ENCODE measurements around the gene MBNL1.

The MBNL1 gene

DNA sequence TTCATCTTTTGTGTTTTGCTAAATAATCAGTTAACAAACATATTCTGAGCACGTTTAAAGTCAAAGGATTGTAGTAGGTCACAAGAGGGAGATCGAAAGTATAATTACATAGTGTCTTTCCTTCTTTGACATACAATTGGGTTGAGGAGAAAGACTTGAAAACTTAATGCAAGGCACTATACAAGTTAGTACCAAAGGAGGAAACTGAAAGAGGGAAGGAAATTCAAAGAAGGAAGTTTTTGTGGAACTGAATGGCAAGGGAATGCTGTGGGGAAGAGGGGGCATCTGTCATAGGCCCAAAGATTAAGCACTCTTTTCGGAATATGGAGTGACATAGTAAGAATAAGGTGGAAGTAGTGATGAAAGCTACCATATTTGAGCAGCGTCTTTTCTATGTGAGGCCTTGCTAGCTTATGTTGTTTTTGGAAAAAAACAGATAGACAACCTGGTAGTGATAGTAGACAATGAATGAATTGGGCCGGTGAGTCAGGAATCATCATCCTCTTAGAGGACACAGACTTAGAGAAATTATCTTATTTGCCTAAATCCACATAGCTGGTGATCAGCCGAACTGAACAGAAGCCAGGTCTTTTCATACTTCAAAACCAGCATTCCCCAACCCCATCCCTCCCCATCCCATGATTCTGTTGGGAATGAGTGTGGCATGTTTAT lies 10.2 kb downstream of the MBNL1 start:
- DNase-seq = peak; percentile 45

DNA sequence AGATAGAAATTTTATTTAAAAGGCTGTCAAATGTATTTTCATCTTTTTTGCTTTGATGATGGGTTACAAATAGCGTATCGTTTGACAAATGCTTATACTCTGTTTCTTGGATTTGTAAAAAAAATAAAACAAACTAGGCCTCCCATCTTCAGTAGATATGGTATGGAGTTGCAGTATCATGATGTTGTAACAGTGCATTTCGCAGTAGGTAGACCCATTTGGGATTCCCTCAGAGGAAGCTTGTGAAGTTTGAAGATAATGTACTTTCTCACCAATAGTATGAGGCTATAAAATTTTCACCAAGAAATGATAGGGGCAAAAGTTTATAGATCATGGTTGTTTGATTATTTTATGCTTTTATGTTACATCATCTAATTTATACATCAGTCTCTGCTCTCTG lies 10.8 kb downstream of the MBNL1 start:
- DNase-seq = peak; percentile 52

DNA sequence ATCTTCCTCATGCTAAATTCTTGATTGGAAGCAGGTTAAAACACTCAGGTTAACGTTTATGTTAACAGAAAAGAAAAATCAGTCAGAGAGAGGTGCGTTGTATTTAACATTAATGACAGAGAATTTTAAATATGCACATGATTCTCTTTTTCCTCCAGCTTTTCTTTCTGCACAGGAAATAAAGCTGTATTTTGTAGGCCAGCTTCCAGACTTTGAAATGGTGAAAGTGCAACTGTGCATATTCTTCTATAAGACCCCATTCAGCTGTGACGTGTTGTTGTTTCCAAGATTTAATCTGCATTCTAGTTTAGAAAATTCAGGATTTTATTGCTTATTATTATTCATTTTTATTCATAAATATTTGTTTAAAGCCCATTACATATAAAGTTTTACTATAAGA lies 11.8 kb downstream of the MBNL1 start:
- DNase-seq = no peak

DNA sequence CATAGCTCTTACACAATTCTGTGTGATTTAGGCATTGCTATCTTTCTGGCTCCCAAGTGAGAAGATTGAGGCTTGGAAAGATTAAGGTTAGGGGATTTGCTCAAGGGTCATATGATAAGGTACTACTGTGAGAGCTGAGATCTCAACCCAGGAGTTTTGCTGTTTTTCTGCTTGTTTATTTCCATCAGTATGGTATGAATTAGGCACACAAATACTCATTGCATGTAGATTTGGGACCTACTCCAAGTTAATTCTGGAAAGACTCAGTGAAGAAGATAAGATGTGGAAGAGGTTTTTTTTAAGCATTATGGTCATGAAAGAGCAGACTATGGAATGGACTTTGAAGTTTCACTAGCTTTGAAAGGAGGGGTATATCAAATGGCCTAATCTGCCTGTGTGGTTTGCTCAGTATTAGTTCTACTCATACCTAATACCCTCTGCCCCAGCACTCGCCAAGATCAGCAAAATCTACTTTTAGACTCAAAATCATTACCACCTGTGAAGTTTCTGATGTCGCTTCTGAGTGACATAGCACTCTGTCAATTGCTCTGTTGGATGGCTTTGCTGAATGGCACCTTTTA lies 12.5 kb downstream of the MBNL1 start:
- DNase-seq = no peak

DNA sequence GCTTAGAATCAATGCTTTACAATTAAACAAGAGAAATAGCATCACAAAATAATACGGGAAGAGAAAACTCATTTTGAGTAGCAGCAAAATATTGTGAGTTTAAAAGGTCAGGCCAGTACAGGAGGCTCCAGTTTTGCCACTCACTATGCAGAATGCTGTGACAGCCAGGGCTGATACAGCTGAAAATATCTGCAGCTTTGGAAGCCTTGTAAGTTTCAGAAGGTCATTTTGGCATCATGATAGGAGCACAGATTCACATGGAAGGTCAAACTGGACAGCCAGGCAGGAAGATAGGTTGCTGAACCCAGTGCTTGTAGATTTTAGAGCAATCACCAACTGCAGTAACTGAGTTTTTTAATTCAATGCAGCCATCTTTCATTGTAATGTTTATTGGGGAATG lies 14.1 kb downstream of the MBNL1 start:
- DNase-seq = no peak

DNA sequence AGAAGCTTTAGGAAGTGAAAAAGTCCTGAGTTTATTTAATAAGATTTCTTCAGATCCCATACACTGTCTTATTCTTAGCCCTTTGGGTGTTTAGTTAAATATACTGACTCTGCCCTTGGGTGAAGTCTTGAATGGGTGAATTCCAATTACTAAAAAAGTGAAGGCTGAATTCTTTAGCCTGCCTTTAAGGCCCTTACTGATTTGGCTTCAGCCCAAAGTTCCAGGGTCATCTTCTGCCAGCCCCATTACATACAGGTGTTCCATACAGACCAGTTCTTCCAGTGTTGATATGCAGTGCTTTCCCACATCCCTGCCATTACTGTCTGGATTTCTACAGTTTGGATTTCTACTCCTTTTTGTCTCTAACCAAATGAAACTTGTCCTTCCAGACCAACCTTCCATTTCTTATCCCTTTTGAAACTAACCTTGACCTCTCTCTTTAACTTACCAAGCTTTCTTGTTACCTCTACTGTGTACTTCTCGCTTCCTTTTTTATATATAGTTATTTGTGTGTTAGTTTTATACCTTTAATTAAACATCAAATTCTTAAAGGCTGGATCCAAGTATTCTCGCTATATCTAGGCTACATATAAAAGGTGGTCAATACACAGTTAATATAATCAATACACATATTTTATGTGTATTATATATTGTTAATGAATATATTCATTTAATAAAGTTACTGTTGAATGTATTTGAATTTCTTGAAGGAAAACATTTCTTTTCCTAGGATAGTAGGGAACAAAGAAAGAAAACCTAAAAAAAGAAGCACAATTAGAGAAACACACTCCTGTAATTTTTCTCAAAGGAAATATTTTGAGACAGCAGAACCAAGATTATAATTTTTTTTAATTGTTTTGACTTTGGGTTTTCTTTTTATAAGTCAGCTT lies 15.0 kb downstream of the MBNL1 start:
- no peak for DNase-seq

DNA sequence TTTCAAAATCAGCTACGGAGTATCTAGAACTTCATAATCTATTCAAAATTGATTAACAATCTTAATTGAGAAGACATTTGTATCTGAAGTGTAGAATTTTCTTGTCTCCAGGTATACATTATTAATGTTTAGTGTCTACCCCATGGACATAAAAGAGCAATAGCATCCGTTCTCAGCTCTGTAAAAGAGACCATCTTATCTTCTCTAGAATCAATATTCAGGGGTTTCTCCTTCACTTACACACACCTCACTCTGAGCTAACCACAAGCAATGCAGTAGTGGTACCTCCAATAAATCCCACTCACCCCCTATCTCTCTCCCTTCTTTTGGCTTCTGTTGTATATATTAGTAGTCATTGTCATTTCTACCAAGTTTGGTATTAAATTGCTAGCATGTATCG lies 16.2 kb downstream of the MBNL1 start:
- DNase-seq = no peak

DNA sequence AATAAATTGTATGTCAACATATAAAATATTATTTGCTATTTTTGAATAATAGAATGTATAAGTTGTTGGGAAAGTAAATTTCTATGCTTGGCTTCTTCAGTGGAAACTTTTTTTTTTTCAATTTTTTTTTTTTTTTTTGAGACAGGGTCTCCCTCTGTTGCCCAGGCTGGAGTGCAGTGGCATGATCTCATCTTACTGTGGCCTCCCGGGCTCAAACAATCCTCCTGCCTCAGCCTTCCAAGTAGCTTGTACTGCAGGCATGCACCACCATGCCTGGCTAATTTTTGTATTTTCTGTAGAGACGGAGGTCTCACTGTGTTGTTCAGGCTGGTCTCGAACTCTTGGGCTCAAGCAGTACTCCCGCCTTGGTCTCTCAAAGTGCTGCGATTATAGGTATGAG lies 16.8 kb downstream of the MBNL1 start:
- no peak for DNase-seq

DNA sequence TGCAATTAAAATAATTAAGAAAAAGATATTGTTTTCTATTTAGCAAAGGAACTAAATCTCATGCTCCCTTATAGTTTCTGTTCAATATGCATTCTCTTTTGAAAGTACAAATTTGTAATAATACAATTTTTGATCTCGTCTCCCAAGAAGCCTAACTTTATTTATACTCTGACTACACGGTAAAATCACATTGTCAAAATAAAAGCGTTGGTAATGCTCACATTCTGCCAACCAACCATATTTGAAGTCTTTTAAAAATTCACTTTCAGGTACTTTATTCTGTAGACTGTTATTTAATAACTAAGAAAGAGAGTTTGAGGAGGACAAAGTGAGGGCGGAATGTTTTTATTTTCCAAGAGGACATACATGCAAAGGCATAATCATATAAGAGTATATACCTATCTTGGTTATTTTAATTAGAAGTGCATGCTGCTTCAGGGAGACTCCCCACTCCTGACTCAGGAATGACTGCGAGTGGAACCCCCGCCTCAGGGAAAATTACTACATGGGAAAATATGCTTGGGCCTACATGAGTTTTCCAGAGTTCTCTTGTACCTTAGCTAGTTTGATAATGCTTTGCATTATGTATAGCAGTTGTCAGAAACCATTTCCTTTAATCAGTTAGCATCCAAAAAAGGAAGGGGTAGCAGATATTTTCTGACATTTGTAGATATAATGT lies 19.3 kb downstream of the MBNL1 start:
- DNase-seq = no peak

DNA sequence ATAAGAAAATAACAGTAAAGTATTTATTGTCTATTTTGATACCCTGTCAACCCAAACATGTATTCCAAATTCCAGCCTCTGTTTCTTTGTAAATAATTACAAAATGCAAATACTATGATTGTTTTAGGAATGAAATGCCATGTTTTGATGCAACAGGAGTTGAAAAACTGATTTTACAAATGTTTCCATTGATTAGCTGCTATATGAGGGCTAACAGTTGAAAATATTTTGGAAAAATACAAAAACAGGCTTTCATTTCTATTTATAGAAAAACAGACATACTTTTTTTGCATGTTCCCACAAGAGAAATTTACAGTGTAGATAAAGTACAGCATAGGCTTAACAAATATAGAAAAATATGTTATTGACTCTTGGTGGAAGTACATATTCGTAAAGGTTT lies 20.0 kb downstream of the MBNL1 start:
- no peak for DNase-seq

DNA sequence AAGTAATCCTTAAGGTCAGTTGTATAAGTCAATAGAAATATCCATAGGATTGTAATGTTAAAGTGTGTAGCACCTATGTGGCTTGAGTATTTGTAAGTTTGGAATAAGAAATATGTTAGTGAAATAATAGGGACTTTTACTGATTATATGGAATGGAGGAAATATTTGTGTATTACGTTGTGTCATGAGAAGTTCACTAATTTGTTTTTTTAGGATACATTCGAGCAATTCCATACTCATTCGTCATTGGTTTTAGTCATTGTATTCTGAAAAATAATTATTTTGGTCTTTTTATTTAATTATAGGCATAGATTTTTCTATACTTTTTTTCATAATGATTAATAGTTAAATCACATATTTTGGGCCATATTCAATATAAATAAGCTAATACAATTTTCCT lies 21.0 kb downstream of the MBNL1 start:
- DNase-seq = no peak

DNA sequence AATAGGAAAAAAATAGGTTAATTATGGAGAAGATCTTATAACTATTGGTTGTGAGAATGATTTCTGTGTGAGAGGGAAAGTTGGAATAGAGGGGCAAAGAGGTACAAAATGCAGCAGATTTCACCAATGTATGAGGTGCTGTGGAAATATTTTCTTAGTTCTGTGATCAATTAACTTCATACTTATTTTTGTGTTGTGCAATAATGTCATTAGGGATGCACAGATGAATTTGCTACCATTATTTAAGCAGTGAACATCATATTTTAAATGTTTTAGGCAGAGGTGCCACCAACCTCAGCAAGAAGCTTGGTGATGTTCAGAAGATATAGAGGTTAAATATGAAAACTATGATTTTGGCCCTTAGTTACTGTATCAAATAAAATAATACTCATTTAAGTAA lies 21.6 kb downstream of the MBNL1 start:
- no peak for DNase-seq

DNA sequence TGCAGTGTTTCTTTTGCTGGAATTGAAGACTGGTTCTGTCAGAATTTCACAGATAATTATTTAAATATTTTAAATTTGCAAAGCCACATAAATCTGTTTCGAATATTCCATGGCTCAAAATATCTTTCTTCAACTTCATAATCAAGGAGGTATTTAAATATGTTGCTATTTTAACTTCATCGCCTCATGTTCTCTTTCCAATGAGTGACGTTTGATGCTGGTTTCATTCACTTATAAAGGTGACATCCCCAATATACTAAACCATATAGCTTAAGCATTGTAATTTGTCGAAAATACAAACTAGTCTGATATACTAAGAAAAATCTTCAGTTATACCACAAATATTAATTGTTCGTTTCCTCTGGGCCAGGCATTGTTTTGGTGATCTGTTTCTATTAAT lies 22.5 kb downstream of the MBNL1 start:
- no peak for DNase-seq

DNA sequence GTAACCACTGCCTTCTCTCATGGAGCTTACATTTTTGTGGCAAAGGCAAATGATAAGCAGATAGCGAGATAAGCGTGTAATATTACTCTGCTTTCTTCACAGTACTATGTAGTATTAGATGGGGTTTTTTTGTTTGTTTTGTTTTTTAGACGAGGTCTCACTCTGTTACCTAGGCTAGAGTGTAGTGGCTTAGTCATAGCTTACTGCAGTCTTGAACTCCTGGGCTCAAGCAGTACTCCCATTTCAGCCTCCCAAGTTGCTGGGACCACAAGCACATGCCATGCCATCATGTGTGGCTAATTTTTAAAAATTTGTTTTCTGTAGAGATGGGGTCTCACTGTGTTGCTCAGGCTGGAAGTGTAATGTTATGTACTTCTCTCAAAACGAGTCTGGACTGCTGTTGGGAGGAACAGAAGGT lies 22.9 kb downstream of the MBNL1 start:
- no peak for DNase-seq

DNA sequence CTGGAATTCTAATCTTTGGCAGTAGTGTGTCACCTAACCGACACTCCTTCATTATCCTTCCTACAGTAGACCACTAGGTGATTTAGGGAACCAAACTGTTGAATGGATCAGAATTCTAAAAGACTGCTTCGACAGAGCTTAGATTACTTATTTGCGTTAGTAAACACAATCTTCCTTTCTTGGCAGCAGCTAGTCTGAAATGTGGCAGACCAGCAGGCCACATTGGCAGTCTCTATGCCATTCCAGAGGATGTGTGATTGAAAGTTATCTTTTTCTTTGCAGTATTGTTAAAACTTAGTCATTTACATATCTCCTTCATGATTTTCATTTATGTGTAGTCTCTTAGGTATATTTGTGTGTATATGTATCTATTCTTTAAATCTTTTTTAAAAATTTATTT lies 23.6 kb downstream of the MBNL1 start:
- DNase-seq = no peak

DNA sequence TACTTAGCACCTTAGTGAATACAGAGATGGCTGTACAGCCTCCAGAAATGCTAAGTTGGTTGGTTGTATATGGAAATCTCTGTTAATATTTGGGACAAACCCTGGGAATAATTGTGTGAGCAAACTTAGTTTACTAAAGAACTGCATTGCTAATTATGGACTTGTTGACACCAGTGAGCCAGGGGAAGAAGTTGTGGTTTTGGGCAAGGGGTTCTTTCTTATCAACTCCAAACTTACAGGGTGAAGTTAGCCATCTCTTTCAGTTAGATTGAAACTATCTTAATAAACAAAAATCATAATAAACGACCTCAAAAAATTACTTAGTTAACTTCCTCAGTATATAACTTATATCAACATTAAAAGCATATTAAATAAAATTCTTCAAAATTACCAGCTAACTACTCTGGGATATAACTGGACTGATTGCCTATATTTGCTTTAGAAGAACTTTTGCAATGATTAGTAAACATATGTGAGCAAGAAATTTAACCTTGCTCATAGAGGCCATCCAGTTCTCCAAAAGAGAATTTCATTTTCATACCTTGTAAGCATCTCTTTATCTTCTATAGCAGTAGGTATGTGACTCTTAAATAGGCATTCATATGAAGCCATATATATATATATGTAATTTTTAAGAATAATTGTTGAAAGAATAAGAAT lies 24.7 kb downstream of the MBNL1 start:
- DNase-seq = no peak

DNA sequence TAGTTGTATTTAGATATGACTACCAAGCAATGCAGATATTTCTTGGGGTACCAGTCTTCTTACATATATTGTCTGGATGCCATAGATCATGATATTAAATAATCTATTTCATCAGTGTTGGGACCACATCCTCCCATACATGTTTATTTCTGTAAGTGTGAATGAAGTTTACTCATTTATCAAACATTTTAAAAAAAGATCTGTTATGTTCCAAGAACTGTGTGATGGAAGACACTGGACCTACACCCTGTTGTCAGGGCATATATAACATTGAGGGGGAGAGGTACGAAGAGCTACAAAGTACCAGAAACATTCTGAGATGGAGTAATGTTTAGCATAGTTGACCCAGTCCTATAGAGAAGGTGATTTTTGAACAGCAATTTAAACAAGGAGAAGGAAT lies 26.6 kb downstream of the MBNL1 start:
- DNase-seq = no peak

DNA sequence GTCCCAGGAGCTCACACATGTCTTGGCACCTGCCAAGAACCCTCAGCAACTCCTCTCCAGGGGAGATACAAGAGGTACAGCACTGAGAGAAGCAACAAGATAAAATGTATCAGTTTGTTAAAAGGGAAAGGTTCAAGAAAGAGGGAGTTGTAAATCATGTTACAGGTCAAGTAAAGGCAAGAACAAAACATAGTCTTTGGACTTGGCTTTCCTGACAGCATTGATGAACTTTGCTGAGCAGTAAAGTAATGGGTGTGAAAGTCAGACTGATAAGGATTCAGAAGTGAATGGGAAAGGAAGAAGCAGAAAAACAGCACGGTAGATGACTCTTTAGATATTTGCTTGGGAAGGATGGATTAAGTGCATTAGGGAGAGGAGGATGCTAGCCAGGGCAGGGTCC lies 27.1 kb downstream of the MBNL1 start:
- DNase-seq = no peak

DNA sequence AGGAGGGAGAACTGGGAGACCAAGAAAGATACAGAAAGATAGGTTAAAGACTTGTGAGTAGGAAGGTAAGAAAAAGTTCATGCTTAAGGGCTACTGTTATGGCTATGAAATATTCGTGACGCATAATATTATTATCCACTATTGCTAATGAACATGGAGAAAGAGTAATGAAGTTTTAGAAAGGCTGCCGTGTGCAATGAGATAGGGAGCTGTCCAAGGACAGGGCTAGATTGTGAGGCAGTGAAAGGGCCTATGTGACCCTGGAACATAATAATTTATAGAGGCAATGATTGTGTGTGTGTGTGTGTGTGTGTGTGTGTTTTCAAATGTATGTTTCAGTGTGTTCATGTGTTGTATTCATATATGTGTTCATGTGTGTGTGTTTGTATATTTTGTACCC lies 27.7 kb downstream of the MBNL1 start:
- no peak for DNase-seq

DNA sequence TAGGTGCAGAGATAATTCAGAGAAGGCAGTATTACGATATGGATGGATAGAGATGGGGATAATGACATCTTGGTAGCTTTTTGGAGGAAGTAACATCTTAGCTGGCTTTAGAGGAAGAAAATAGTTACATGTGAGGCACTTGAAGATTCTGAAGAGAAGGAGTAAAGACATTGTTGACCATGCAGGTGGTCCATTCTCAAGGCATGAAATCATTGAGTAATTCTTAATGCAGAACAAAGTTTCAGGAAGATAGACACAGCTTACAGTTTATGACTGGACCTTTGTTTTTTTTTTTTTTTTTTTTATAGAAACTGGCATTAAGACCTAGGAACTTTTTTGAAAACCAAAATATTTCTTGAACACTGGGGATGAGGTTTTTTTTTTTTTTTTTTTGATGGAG lies 28.2 kb downstream of the MBNL1 start:
- no peak for DNase-seq

DNA sequence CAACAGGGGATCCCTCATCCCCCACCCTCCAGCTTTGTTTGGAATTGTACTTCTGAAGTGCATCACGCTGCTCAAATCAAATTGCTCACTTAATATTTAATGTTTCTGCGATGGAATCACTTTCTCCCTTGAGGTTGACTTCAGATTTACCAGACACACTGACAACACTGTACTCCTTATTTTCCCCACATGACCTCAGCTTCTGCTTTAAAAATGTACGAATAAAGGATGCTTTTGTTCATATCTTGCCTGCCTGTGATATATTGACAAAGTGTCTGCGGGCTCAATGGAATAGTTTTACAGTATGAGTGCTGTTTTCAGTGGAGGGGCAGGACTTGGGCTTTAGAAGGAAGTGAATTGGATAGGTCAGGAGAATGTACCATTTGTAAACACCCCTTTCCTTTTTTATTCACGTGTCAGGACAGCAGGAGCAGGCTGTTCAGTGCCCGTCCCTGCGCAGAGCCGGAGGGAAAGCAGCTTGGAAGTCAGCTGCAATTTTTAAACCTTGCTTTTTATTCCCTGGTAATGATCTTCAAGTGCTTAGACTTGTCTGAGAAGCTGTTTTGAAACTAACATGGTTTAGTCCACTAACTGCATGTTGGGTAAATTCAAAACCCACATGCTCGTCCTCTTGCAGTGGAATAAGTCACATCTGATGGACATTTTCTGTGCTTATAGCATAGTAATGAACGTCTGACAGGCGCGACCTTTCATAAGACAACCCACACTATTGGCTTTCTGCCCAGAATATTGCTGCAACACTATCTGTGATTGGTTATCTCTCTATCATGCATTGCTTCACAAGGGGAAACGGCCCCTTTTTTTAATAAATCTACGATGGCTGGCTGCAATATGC lies 29.9 kb downstream of the MBNL1 start:
- DNase-seq = peak; percentile 97

Data from inflammatory macrophage treated with lipopolysaccharide for 4 hours (primary cell).